Gastrocnemius medialis (tissue), 4 donors: Measurements from ENCODE around the gene SIK3.

ENCODE experiments used
- POLR2A ChIP-seq, 2 donors: fragments of 450-650 bp; IDR thresholded peaks; one replicate each; pipeline ENCODE4 v1.6.1; 2017; ENCODE audit warnings: antibody characterized with exemption in 2 of 2, mild to moderate bottlenecking in 2 of 2, moderate library complexity in 2 of 2
- TF ChIP-seq, protein P1 (sequence below), 5 experiments: fragments of 450-650 bp in 3 of 5; fragments of 200-600 bp in 2 of 5; sonication (generic) in 2 of 5; IDR thresholded peaks in 4 of 5; conservative IDR thresholded peaks in 1 of 5; 1 replicate in 4 of 5; 2 replicates in 1 of 5; pipeline ENCODE4 v1.5.1; 2016 to 2019; ENCODE audit warnings: antibody characterized with exemption in 5 of 5, mild to moderate bottlenecking in 3 of 5, moderate library complexity in 3 of 5

- no peak for TF ChIP-seq POLR2A (IDR thresholded peaks at IDR 0.05)
- TF ChIP-seq, protein P1, sequence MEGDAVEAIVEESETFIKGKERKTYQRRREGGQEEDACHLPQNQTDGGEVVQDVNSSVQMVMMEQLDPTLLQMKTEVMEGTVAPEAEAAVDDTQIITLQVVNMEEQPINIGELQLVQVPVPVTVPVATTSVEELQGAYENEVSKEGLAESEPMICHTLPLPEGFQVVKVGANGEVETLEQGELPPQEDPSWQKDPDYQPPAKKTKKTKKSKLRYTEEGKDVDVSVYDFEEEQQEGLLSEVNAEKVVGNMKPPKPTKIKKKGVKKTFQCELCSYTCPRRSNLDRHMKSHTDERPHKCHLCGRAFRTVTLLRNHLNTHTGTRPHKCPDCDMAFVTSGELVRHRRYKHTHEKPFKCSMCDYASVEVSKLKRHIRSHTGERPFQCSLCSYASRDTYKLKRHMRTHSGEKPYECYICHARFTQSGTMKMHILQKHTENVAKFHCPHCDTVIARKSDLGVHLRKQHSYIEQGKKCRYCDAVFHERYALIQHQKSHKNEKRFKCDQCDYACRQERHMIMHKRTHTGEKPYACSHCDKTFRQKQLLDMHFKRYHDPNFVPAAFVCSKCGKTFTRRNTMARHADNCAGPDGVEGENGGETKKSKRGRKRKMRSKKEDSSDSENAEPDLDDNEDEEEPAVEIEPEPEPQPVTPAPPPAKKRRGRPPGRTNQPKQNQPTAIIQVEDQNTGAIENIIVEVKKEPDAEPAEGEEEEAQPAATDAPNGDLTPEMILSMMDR (IDR thresholded peaks at IDR 0.05 in 4 of 5, conservative IDR thresholded peaks at IDR 0.05 in 1 of 5), result no peak
These were observed 255.3 kb downstream of the SIK3 start for GRCh38 chr11:116842909-116843308.
